Activated gamma-delta T cell (primary cell): ENCODE results near the gene PRKACA.
"Not testable (repeated sequence)": the region's sequence is repeated elsewhere in the genome, so short reads cannot be mapped to it uniquely, and the experiment has no call there.

Experiments
- DNase-seq: peaks from one replicate; lab custom pipeline; 2025; lab: John Stamatoyannopoulos, UW

Gene PRKACA

DNA sequence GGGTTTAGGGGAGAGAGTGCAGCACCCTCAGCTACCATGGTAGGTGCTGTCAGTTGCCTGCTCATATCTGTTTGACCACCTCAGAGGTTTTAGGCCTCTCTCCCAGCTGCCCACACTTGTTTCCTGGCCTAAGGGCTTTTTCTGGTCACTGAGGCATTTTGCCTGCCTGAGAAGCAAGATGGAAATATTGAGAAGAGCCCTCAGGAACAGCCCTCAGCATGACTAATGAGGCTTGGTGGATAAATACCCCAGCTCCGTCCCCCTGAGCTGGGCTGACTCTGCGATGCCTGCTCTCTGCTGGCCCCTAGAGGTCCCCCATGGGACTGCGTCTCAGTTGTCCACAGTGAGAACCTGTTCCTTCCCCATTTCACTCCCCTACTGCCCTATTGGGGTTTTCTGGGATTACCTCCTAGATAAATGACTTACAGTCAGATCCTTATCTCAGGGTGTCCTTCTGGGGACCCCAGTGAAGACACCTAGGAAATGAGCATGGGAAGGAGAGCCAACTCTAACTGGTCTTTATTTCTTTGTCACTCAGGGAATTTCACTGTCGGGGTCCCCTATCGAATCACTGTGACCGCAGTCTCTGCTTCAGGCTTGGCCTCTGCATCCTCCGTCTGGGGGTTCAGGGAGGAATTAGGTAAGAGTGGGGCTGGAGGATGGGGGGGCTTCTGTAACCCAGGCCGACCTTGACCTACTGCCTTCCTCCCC is 69.0 kb downstream of the PRKACA start:
- no peak for DNase-seq

DNA sequence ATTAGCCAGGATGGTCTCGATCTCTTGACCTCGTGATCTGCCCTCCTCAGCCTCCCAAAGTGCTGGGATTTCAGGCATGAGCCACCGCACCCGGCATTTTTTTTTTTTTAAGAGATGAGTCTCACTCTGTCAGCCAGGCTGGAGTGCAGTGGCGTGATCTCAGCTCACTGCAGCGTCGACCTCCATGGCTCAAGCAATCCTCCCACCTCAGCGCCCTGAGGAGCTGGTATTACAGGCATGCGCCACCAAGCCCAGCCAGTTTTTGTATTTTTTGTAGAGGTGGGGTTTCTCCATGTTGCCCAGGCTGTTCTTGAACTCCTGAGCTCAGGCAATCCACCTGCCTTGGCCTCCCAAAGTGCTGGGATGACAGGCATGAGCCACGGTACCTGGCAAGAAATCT is 69.7 kb downstream of the PRKACA start:
- DNase-seq = not testable (repeated sequence)

DNA sequence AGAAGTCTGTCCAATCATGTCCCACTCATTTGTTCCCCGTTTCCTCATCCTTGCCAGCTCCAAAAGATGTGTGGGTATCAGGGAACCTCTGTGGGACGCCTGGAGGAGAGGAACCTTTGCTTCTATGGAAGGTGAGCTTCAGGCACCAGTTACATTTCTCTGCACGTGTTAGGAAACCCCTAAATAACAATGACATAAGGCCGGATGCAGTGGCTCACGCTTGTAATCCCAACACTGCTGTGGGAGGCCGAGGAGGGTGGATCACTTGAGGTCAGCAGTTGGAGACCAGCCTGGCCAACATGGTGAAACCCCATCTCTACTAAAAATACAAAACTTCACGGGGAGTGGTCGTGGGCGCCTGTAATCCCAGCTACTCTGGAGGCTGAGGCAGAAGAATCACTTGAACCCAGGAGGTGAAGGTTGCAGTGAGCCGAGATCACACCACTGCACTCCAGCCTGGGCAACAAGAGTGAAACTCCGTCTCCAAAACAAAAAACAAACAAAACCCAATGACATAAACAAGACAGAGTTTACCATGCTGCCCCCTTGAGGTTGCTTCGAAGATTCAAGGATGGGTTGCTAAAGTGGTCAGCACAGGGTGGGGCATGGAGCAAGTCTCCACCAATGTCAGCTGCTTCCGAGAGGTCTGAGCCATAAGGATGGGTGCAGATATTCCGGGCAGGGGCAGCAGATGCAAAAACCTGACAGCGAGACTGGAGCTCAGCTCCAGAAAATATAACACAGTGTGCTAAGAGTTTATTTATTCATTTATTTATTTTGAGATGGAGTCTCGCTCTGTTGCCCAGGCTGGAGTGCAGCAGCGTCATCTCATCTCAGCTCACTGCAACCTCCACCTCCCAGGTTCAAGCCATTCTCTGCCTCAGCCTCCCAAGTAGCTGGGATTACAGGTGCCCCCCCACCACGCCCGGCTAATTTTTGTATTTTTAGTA is 74.6 kb downstream of the PRKACA start:
- DNase-seq = not testable (repeated sequence)
